ENCODE measurements around the gene MAMLD1.

- TF ChIP-seq, protein P1, sequence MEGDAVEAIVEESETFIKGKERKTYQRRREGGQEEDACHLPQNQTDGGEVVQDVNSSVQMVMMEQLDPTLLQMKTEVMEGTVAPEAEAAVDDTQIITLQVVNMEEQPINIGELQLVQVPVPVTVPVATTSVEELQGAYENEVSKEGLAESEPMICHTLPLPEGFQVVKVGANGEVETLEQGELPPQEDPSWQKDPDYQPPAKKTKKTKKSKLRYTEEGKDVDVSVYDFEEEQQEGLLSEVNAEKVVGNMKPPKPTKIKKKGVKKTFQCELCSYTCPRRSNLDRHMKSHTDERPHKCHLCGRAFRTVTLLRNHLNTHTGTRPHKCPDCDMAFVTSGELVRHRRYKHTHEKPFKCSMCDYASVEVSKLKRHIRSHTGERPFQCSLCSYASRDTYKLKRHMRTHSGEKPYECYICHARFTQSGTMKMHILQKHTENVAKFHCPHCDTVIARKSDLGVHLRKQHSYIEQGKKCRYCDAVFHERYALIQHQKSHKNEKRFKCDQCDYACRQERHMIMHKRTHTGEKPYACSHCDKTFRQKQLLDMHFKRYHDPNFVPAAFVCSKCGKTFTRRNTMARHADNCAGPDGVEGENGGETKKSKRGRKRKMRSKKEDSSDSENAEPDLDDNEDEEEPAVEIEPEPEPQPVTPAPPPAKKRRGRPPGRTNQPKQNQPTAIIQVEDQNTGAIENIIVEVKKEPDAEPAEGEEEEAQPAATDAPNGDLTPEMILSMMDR (optimal IDR thresholded peaks at IDR 0.05 in 1 of 3, IDR thresholded peaks at IDR 0.05 in 1 of 3, conservative IDR thresholded peaks at IDR 0.05 in 1 of 3; ENCODE audit: extremely low read depth in 1 of 3, insufficient read depth in 2 of 3, low read length in 3 of 3) = no peak
- TF ChIP-seq EZH2 (IDR thresholded peaks at IDR 0.05; ENCODE audit: low read length) = no peak
These were observed 2.8 kb upstream of the MAMLD1 start for GRCh38 chrX:150360331-150360730.

All from keratinocyte (primary cell).